Right atrium auricular region (tissue), 2 donors: ENCODE data around the gene FLT1. TPM values are rescaled to one million over a fixed set of nuclear protein-coding genes. Genes with fewer than 3 reads are reported as not detected.

Experiments
- DNase-seq: peaks from one replicate; pipeline ENCODE4 v3.0.0-alpha.2; 2019; ENCODE audit warnings: low spot score
- H3K27ac ChIP-seq, 2 donors: fragments of 200-600 bp; sonication (generic); 1 replicate in 1 of 2; 2 replicates in 1 of 2; pipeline ENCODE4 v1.5.1; 2016 to 2019
- H3K27me3 ChIP-seq, 2 donors: fragments of 200-600 bp; sonication (generic); one replicate each; pipeline versions ENCODE4 v1.5.1 to v1.6.0; 2017 to 2019
- H3K36me3 ChIP-seq: fragments of 200-600 bp; sonication (generic); one replicate; pipeline ENCODE4 v1.5.1; 2016
- H3K4me1 ChIP-seq, 2 donors: fragments of 200-600 bp; sonication (generic); one replicate each; pipeline versions ENCODE4 v1.5.1 to v1.6.0; 2017 to 2019
- H3K4me3 ChIP-seq, 2 donors: fragments of 200-600 bp; sonication (generic); 1 replicate in 1 of 2; 2 replicates in 1 of 2; pipeline ENCODE4 v1.5.1; 2017 to 2019; ENCODE audit warnings: mild to moderate bottlenecking in 1 of 2, moderate library complexity in 1 of 2
- H3K9me3 ChIP-seq, 2 donors: fragments of 200-600 bp; sonication (generic); one replicate each; pipeline ENCODE4 v1.5.1; 2019
- total RNA-seq, 2 donors: library from RNA; depleted of rRNA; stranded (reverse); fragments of >200 nt; gene quantifications; one replicate each; pipeline ENCODE4 v1.1.0, GENCODE V29; 2016
- TF ChIP-seq, protein P1 (sequence below), 2 donors: fragments of 200-600 bp; sonication (generic); IDR thresholded peaks; one replicate each; pipeline ENCODE4 v1.5.1; 2019; ENCODE audit warnings: antibody characterized with exemption in 2 of 2

Gene FLT1
- total RNA-seq, 2 donors from 2014 or later, result 40.0 to 51.3 TPM

DNA sequence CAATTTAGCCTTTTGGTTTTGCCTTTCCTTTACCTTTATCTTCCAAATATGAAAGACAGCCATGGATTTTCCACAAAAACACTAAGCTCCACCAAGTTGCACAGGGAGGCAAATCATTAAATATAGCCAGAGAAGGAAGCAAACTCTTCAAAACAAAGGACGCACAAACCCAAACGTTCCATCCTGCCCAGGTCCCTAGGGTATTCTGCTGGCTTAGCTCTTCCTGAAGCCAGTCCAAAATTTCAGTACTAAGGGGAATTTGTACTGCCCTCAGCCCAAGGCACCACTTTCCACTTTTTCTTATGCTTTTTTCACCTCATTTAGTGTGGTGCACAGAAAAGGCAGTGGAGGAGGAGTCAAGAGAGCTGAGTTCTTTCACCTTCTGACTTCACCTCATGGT lies 169.9 kb downstream of the FLT1 start:
- TF ChIP-seq, protein P1, sequence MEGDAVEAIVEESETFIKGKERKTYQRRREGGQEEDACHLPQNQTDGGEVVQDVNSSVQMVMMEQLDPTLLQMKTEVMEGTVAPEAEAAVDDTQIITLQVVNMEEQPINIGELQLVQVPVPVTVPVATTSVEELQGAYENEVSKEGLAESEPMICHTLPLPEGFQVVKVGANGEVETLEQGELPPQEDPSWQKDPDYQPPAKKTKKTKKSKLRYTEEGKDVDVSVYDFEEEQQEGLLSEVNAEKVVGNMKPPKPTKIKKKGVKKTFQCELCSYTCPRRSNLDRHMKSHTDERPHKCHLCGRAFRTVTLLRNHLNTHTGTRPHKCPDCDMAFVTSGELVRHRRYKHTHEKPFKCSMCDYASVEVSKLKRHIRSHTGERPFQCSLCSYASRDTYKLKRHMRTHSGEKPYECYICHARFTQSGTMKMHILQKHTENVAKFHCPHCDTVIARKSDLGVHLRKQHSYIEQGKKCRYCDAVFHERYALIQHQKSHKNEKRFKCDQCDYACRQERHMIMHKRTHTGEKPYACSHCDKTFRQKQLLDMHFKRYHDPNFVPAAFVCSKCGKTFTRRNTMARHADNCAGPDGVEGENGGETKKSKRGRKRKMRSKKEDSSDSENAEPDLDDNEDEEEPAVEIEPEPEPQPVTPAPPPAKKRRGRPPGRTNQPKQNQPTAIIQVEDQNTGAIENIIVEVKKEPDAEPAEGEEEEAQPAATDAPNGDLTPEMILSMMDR (IDR thresholded peaks at IDR 0.05), result no peak
- no peak for DNase-seq
- peak overlapping the region; percentile 28 to 35 for H3K27ac ChIP-seq

DNA sequence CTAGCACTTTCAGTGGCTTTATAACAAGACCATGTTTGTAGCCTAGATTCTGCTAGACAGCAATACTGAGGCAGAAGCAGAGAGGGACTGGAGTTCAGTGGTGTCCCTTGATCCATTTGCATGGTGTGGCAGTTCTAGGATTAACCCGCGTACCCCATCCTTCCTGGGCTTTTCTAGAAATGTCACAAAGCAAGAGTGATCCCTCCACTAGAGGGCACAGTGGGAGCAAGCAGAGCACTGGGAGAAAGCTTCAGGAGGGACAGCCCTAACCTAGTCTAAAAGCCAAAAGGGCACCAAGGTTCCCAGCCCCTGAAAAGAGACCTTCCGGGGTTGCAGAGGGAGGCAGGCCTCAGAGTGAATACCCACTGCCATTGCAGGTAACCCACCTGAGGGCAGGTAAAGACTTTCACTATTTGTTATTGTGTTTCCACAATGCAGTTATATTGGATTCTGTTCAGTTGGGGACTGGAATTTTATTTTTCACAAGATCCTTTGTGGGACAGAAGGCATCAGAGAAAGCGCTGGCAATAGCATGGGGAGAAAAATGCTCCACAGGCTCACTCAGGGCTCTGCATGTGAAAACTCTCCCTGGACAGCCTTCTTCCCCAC lies 170.6 kb downstream of the FLT1 start:
- TF ChIP-seq, protein P1 (IDR thresholded peaks at IDR 0.05), result peak; percentile 56 to 83
- H3K27me3 ChIP-seq, result no peaks in the 10 kb centered on the region
- H3K27ac ChIP-seq, result peak overlapping the region; percentile 28 to 35
- DNase-seq, result peak; percentile 69
- no peaks in the 10 kb centered on the region for H3K36me3 ChIP-seq
- H3K9me3 ChIP-seq, result no peaks in the 10 kb centered on the region
- no peak overlapping the region for H3K4me3 ChIP-seq
- H3K4me1 ChIP-seq, result peaks cover 0 to 17% of the 10 kb centered on the region in 2 donors

More for the DNA sequence above, 169.9 kb downstream of the FLT1 start:
- Histone ChIP-seq H3K27me3 (no peaks in the 10 kb centered on the region), H3K4me1 (peaks cover 0 to 25% of the 10 kb centered on the region in 2 donors), H3K9me3 (no peaks in the 10 kb centered on the region), H3K4me3 (no peak overlapping the region), H3K36me3 (no peaks in the 10 kb centered on the region)

DNA sequence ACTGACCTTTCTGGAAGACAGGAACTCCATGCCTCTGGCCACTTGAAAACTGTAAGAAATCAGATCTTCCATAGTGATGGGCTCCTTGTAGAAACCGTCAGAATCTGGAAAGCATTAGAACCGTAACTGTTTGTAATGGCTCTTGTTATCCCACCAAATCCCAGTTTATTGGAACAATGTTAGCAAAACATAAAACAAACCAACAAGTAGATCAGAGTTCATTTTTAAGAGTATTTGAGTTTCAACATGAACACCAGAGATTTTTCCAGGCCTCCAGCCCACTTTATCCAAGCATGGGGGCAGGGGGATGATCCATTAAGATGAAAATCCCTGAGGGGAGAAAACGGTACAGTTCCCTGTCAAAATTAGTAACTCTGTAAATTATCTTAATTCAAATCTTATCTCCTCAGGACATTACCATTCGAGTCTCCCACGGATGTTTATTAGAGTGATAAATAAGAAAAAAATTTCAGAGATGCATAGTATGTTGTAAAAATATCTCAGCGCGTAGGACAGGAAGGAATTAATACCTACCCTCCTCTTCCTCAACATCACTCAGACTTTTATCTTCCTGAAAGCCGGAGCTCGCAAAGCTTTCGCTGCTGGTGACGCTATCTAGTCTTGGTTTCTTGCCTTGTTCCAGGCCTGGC lies 172.5 kb downstream of the FLT1 start:
- Histone ChIP-seq H3K4me3 (no peak overlapping the region), H3K27ac (no peak overlapping the region), H3K4me1 (peaks cover 0 to 16% of the 10 kb centered on the region in 2 donors), H3K27me3 (no peaks in the 10 kb centered on the region), H3K9me3 (no peaks in the 10 kb centered on the region), H3K36me3 (no peaks in the 10 kb centered on the region)
- DNase-seq, result no peak
- TF ChIP-seq, protein P1 (IDR thresholded peaks at IDR 0.05), result no peak

DNA sequence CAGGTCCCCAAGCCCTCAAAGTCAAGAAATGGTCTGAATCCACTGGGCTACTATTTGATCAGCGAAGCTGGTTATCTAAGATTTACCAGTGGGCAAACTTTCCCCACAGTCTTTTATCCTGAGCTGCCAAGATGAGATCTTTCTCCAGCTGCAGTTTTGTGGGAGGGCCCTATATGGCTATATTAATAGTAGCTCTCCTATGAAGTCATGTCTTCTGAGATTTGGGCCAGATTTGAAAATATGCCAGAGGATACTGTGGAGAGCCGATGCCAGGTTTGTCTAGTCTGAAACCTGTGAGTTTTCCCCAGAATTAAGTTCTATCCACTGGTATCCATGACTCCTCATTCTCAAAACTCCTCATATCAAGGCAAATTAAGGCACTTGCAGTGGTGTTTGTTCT lies 173.2 kb downstream of the FLT1 start:
- no peaks in the 10 kb centered on the region for H3K27me3 ChIP-seq
- no peak overlapping the region for H3K4me3 ChIP-seq
- H3K9me3 ChIP-seq, result no peaks in the 10 kb centered on the region
- no peak for DNase-seq
- no peak overlapping the region for H3K27ac ChIP-seq
- H3K4me1 ChIP-seq, result peaks cover 0 to 16% of the 10 kb centered on the region in 2 donors
- TF ChIP-seq, protein P1 (IDR thresholded peaks at IDR 0.05), result no peak
- H3K36me3 ChIP-seq, result no peaks in the 10 kb centered on the region

DNA sequence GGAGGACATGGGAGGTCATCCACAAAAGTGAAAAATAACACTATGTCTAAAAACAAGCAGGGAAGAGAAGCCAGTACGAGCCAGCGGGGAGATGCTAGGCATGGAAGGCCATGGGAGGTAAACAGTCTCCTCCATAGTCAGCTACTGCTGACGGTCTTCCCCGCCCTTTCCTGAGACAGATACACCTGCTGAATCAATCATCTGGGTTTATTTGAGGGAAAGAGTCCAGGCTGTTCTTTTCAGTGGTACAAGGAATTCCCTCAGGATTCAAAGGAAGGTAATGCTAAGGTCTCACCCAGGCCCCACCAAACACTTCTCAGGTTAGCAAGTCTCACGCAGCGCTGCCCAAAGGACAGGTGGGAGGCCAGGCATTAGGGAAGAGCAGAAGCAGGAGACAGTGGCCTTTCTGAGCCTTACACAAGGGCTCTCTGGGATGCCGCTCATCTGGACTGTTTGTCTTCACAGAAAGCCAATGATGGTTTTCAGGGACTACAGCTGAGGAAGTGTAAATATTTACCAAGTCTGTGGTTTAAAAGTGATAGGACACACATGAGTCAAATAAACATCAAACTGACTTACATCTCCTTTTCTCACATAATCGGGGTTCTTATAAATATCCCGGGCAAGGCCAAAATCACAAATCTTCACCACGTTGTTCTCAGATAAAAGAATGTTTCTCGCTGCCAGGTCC lies 173.9 kb downstream of the FLT1 start:
- Histone ChIP-seq H3K4me1 (peaks cover 0 to 16% of the 10 kb centered on the region in 2 donors), H3K27me3 (no peaks in the 10 kb centered on the region), H3K4me3 (no peak overlapping the region), H3K9me3 (no peaks in the 10 kb centered on the region), H3K36me3 (no peaks in the 10 kb centered on the region), H3K27ac (no peak overlapping the region)
- TF ChIP-seq, protein P1 (IDR thresholded peaks at IDR 0.05), result no peak
- DNase-seq, result no peak
